Ovary (tissue), 9 donors: ENCODE data around the gene UTS2R. TPM values are rescaled to one million over a fixed set of nuclear protein-coding genes. Genes with fewer than 3 reads are reported as not detected.
"Not testable (repeated sequence)": the region's sequence is repeated elsewhere in the genome, so short reads cannot be mapped to it uniquely, and the experiment has no call there.

Source experiments
- DNase-seq, 5 donors: peaks; one replicate each; pipeline ENCODE4 v3.0.0-alpha.2; 2019 to 2020
- H3K27ac ChIP-seq, 2 donors: fragments of 200-600 bp; one replicate each; pipeline versions ENCODE4 v1.5.1 to v1.8.0; 2019 to 2022
- H3K27me3 ChIP-seq: fragments of 200-600 bp; one replicate; pipeline ENCODE4 v1.8.0; 2022
- H3K36me3 ChIP-seq: fragments of 200-600 bp; sonication (generic); one replicate; pipeline ENCODE4 v1.5.1; 2019
- H3K4me1 ChIP-seq: one replicate; pipeline ENCODE4 v1.8.1; 2013; ENCODE audit warnings: mild to moderate bottlenecking, moderate library complexity; ENCODE audit not compliant: insufficient read depth
- H3K4me3 ChIP-seq: fragments of 200-600 bp; sonication (generic); one replicate; pipeline ENCODE4 v1.5.1; 2017
- H3K9me3 ChIP-seq, 2 donors: fragments of 200-600 bp in 1 of 2; sonication (generic) in 1 of 2; one replicate each; pipeline versions ENCODE4 v1.5.1 to v1.8.1; 2013 to 2019; ENCODE audit warnings: mild to moderate bottlenecking in 1 of 2, moderate library complexity in 1 of 2
- EP300 ChIP-seq: sonication (generic); formaldehyde crosslinking; IDR thresholded peaks from one replicate; pipeline ENCODE4 v1.6.1; 2017; ENCODE audit warnings: antibody characterized with exemption
- POLR2A ChIP-seq: fragments of 450-650 bp; IDR thresholded peaks from one replicate; pipeline ENCODE4 v1.6.1; 2017; ENCODE audit warnings: antibody characterized with exemption, mild to moderate bottlenecking, moderate library complexity
- WGBS, 3 donors: extraction: QIAGEN DNeasy Blood & Tissue Kit in 1 of 3; methylation state at CpG; one replicate each; pipeline versions ENCODE4 v1.1.5 to v1.1.7; 2013 to 2017; 5-methylcytosine and 5-hydroxymethylcytosine counted together
- intact Hi-C, 4 donors: fragments of 100-400 bp; cut with DNase I; formaldehyde crosslinking; loops; one replicate each; pipeline versions ENCODE4 v1.11.0 to v1.15.1; 2022 to 2023
- polyA plus RNA-seq, 2 donors: library from polyadenylated mRNA; stranded (reverse); fragments of 200-250 nt in 1 of 2; fragments of 350-450 nt in 1 of 2; fragmentation: Illumina TruSeq in 1 of 2; extraction: RNeasy Lipid Tissue Mini Kit (QIAGEN cat#74804) in 1 of 2; gene quantifications; one replicate each; pipeline ENCODE4 v1.2.3, GENCODE V29; 2013 to 2014
- total RNA-seq, 7 donors: library from RNA; depleted of rRNA in 2 of 7; stranded (reverse); fragments of >200 nt in 2 of 7; fragmentation: NEBNext Ultra II Directional in 3 of 7; extraction: Animal tissue kit (Norgen Biotek cat#: 25700) in 3 of 7; gene quantifications; one replicate each; pipeline versions ENCODE4 v1.1.0 to v1.2.4, GENCODE V29; 2016 to 2023
- TF ChIP-seq, protein P1 (sequence below), 3 donors: fragments of 450-650 bp in 2 of 3; fragments of 200-600 bp in 1 of 3; IDR thresholded peaks; one replicate each; pipeline versions ENCODE4 v1.5.1 to v1.8.0; 2016 to 2022; ENCODE audit warnings: antibody characterized with exemption in 3 of 3, mild to moderate bottlenecking in 1 of 3
- donor health status: DM: no; HTN: no; CAD: no; lungs with moderate emphysema.
- donor health status: DM: no; HTN: no; CAD: no.
- donor health status: Bipolar disorder and iron deficiency.
- donor health status: DM: yes; HTN: yes; CAD: no.
- donor health status: DM: no; HTN: no; CAD: no.
- donor health status: DM: yes; HTN: yes; CAD: no.

Gene UTS2R
- total and polyA plus RNA-seq, 9 donors, result not detected

DNA sequence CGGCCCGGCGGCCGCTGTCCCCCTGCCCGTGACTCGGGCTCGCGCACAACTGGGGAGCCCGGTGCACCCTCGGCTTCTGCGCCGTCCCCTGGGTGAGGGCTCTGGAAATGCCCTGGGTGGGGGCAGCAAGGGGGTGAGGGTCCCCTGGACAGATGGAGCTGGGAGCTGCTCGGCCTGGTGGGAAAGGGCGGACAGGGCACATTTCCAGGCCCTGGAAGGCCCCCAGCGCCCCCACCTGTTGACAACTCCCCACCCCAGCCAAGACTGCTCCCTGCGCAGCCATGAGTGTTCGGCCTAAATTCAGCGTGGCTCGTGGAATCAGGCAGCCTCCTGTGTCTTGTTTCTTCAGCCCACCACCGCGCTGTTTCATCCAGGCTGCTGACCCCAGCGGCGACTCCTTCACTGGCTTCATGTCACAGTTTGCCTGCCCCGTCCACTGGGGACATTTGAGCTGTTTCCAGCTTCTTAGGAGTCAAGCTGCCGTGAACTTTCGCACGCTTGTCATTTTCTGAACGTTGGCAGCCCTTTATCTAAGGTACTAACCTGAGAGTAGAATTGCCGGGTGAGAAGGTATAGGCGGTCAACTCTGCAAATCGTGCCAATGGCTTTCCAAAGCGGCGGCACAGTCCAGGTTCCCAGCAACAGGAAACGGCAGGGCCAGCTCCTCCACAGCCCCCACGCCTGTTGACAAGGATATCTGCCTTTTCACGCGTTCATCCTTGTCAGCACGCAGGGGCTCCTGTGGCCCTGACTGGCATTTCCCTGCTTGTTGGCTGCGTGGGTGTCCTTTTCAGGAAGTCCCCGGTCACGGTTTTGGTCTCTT, 895 bp downstream of the UTS2R start:
- Histone ChIP-seq H3K36me3 (no peaks in the 10 kb centered on the region), H3K4me3 (no peak overlapping the region), H3K4me1 (peaks cover 7% of the 10 kb centered on the region), H3K27ac (no peak overlapping the region), H3K9me3 (no peaks in the 10 kb centered on the region), H3K27me3 (peaks cover 6% of the 10 kb centered on the region)
- TF ChIP-seq POLR2A (no peak), EP300 (no peak)
- TF ChIP-seq, protein P1, sequence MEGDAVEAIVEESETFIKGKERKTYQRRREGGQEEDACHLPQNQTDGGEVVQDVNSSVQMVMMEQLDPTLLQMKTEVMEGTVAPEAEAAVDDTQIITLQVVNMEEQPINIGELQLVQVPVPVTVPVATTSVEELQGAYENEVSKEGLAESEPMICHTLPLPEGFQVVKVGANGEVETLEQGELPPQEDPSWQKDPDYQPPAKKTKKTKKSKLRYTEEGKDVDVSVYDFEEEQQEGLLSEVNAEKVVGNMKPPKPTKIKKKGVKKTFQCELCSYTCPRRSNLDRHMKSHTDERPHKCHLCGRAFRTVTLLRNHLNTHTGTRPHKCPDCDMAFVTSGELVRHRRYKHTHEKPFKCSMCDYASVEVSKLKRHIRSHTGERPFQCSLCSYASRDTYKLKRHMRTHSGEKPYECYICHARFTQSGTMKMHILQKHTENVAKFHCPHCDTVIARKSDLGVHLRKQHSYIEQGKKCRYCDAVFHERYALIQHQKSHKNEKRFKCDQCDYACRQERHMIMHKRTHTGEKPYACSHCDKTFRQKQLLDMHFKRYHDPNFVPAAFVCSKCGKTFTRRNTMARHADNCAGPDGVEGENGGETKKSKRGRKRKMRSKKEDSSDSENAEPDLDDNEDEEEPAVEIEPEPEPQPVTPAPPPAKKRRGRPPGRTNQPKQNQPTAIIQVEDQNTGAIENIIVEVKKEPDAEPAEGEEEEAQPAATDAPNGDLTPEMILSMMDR (IDR thresholded peaks at IDR 0.05), result no peak
- WGBS, 3 donors, result 35 to 50% (median 44%) methylated on average over 33 to 41 of the region's 41 CpGs
- peak in 1 of 5 donors; percentile 27 for DNase-seq
- intact Hi-C loops, result no loop called here

DNA sequence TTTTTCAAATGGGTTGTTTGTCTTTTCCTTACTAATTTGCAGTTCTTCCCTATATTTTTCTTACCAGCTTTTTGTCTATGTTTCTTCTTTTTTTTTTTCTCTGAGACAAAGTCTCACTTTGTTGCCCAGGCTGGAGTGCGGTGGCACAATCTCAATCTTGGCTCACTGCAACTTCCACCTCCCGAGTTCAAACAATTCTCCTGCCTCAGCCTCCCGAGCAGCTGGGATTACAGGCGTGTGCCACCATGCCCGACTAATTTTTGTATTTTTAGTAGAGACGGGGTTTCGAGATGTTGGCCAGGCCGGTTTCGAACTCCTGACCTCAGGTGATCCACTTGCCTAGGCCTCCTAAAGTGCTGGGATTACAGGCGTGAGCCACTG, 1.5 kb downstream of the UTS2R start:
- intact Hi-C loops, H3K27me3 ChIP-seq: not testable (repeated sequence)

DNA sequence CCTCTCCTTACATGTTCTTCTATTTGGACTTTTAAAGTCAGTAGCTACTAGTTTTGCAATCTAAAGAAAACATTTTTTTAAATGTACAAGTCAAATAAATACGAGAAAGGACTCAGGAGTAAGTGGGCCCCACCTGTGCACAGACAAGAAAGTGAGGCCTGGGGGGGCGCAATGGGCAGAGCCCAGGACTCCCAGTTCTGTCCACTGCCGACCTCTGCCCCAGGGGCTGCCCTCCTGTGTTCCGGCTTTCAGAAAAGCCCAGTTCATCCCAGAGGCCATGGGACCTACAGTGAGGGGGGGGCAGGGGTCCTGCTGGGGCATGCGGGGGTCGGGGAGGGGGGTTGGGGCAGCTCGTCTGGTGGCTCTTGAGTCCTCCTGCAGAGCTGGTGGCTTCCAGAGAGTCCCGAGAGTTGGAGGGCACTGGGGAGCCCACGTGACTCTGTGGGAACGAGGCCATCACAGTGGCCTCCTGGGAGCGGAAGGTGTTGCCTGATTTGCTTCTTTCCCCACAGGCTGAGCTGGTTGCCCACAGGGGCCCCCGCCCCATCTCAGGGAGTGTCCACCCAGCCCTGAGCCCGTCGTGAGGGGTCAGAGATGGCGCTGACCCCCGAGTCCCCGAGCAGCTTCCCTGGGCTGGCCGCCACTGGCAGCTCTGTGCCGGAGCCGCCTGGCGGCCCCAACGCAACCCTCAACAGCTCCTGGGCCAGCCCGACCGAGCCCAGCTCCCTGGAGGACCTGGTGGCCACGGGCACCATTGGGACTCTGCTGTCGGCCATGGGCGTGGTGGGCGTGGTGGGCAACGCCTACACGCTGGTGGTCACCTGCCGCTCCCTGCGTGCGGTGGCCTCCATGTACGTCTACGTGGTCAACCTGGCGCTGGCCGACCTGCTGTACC, 2.4 kb downstream of the UTS2R start:
- Histone ChIP-seq H3K27ac (no peak overlapping the region), H3K36me3 (no peaks in the 10 kb centered on the region), H3K9me3 (no peaks in the 10 kb centered on the region), H3K27me3 (peaks cover 6% of the 10 kb centered on the region), H3K4me1 (peaks cover 7% of the 10 kb centered on the region), H3K4me3 (no peak overlapping the region)
- intact Hi-C loops, result no loop called here
- DNase-seq, result no peak
- TF ChIP-seq POLR2A, result no peak
- TF ChIP-seq EP300, result no peak
- TF ChIP-seq, protein P1 (IDR thresholded peaks at IDR 0.05), result no peak
- 83 to 85% (median 83%) methylated on average over 35 to 37 of the region's 37 CpGs for WGBS, 3 donors

More for the DNA sequence above, 1.5 kb downstream of the UTS2R start:
- not testable (repeated sequence) for DNase-seq, H3K4me1 ChIP-seq, H3K9me3 ChIP-seq, H3K4me3 ChIP-seq, H3K27ac ChIP-seq, H3K36me3 ChIP-seq
- 92 to 93% (median 92%) methylated on average over 10 of the region's 10 CpGs for WGBS, 3 donors

DNA sequence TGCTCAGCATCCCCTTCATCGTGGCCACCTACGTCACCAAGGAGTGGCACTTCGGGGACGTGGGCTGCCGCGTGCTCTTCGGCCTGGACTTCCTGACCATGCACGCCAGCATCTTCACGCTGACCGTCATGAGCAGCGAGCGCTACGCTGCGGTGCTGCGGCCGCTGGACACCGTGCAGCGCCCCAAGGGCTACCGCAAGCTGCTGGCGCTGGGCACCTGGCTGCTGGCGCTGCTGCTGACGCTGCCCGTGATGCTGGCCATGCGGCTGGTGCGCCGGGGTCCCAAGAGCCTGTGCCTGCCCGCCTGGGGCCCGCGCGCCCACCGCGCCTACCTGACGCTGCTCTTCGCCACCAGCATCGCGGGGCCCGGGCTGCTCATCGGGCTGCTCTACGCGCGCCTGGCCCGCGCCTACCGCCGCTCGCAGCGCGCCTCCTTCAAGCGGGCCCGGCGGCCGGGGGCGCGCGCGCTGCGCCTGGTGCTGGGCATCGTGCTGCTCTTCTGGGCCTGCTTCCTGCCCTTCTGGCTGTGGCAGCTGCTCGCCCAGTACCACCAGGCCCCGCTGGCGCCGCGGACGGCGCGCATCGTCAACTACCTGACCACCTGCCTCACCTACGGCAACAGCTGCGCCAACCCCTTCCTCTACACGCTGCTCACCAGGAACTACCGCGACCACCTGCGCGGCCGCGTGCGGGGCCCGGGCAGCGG, 3.2 kb downstream of the UTS2R start:
- WGBS, 3 donors, result 32 to 73% (median 42%) methylated on average over 23 to 79 of the region's 79 CpGs
- no peak overlapping the region for H3K27ac ChIP-seq
- H3K4me1 ChIP-seq, result peaks cover 7% of the 10 kb centered on the region
- H3K4me3 ChIP-seq, result no peak overlapping the region
- TF ChIP-seq POLR2A (no peak), EP300 (no peak)
- TF ChIP-seq, protein P1 (IDR thresholded peaks at IDR 0.05), result no peak
- intact Hi-C loops, result no loop called here
- no peaks in the 10 kb centered on the region for H3K36me3 ChIP-seq
- DNase-seq, result no peak
- peaks cover 6% of the 10 kb centered on the region for H3K27me3 ChIP-seq
- H3K9me3 ChIP-seq, result no peaks in the 10 kb centered on the region
